ENCODE measurements around the gene PKIB.

Gene PKIB

GRCh38 chr6:122669868-122670267, 59.7 kb downstream of the PKIB start:
- no peak for DNase-seq

GRCh38 chr6:122671251-122671650, 61.0 kb downstream of the PKIB start:
- no peak for DNase-seq

- no peak for DNase-seq
Measured at GRCh38 chr6:122673343-122673961, 63.2 kb downstream of the PKIB start.

GRCh38 chr6:122676146-122676545, 65.9 kb downstream of the PKIB start:
- DNase-seq, result no peak

GRCh38 chr6:122676688-122677087, 66.5 kb downstream of the PKIB start:
- DNase-seq, result no peak

- DNase-seq, result no peak
Measured at GRCh38 chr6:122677406-122677805, 67.2 kb downstream of the PKIB start.

- no peak for DNase-seq
Measured at GRCh38 chr6:122678841-122679240, 68.6 kb downstream of the PKIB start.

GRCh38 chr6:122681705-122682104, 71.5 kb downstream of the PKIB start:
- no peak for DNase-seq

- no peak for DNase-seq
Measured at GRCh38 chr6:122683989-122684651, 73.9 kb downstream of the PKIB start.

- DNase-seq, result no peak
Measured at GRCh38 chr6:122692175-122692598, 82.0 kb downstream of the PKIB start.

- no peak for DNase-seq
Measured at GRCh38 chr6:122692807-122693580, 82.8 kb downstream of the PKIB start.

- no peak for DNase-seq
Measured at GRCh38 chr6:122694075-122694474, 83.9 kb downstream of the PKIB start.

- DNase-seq, result no peak
Measured at GRCh38 chr6:122694602-122695001, 84.4 kb downstream of the PKIB start.

- no peak for DNase-seq
Measured at GRCh38 chr6:122695188-122695587, 85.0 kb downstream of the PKIB start.

- DNase-seq, result no peak
Measured at GRCh38 chr6:122696079-122696478, 85.9 kb downstream of the PKIB start.

GRCh38 chr6:122696853-122697252, 86.6 kb downstream of the PKIB start:
- DNase-seq, result no peak

- no peak for DNase-seq
Measured at GRCh38 chr6:122697458-122697857, 87.3 kb downstream of the PKIB start.

- DNase-seq, result no peak
Measured at GRCh38 chr6:122701666-122702065, 91.5 kb downstream of the PKIB start.

- DNase-seq, result no peak
Measured at GRCh38 chr6:122702841-122703240, 92.6 kb downstream of the PKIB start.

GRCh38 chr6:122704066-122704465, 93.9 kb downstream of the PKIB start:
- DNase-seq, result no peak

- peak; percentile 18 for DNase-seq
Measured at GRCh38 chr6:122709922-122710512, 99.8 kb downstream of the PKIB start.

GRCh38 chr6:122710908-122711635, 100.9 kb downstream of the PKIB start:
- DNase-seq, result no peak

- no peak for DNase-seq
Measured at GRCh38 chr6:122712093-122712447, 101.9 kb downstream of the PKIB start.

All from CD4-positive, alpha-beta T cell treated with Interleukin-17A for 1 hour (primary cell).